ENCODE data around the gene RAB33A. TPM values are rescaled to one million over a fixed set of nuclear protein-coding genes. Genes with fewer than 3 reads are reported as not detected.

The RAB33A gene
- total RNA-seq (2014; rRNA removed; shearing (Covaris generic)) = 0.32 and 0.75 TPM in 2 replicates

- no peaks in the 10 kb centered on the region for H3K27me3 ChIP-seq (replicated peaks)
- peak within 1 kb of the TSS; percentile 71; the same call in 1 of the 2 replicates for H3K27ac ChIP-seq
- no peaks in the 10 kb centered on the region for H3K9me3 ChIP-seq (replicated peaks)
- no peaks in the 10 kb centered on the region for H3K36me3 ChIP-seq
- peaks cover 39% of the 10 kb centered on the region for H3K4me1 ChIP-seq (replicated peaks)
- peak within 1 kb of the TSS; percentile 33 for H3K4me3 ChIP-seq
- no peak for DNase-seq (ENCODE audit: low read depth in 1 of 2, low spot score in 2 of 2)
These were observed at the start of gene RAB33A for GRCh38 chrX:130171446-130172126. Gene RAB33A, plus strand, starts transcription at chrX:130171962. Its CDS starts 101 bp downstream, at chrX:130172063.

GRCh38 chrX:130124577-130124976, 47.2 kb upstream of the RAB33A start:
- no peak overlapping the region for H3K4me3 ChIP-seq
- 0 out of 2 replicates have a peak, but pooled peaks cover 3% of the 10 kb centered on the region for H3K36me3 ChIP-seq
- no peaks in the 10 kb centered on the region for H3K27me3 ChIP-seq (replicated peaks)
- peaks cover 19% of the 10 kb centered on the region for H3K4me1 ChIP-seq (replicated peaks)
- H3K9me3 ChIP-seq (replicated peaks) = no peaks in the 10 kb centered on the region
- no peak overlapping the region for H3K27ac ChIP-seq
- no peak for DNase-seq (ENCODE audit: low read depth in 1 of 2, low spot score in 2 of 2)

GRCh38 chrX:130125091-130125874, 46.5 kb upstream of the RAB33A start:
- no peak for DNase-seq (ENCODE audit: low read depth in 1 of 2, low spot score in 2 of 2)
- no peak overlapping the region for H3K27ac ChIP-seq
- H3K27me3 ChIP-seq (replicated peaks) = no peaks in the 10 kb centered on the region

GRCh38 chrX:130130990-130131389, 40.8 kb upstream of the RAB33A start:
- H3K27ac ChIP-seq = no peak overlapping the region
- H3K36me3 ChIP-seq = peaks cover 9% of the 10 kb centered on the region; the same call in 1 of the 2 replicates
- no peaks in the 10 kb centered on the region for H3K9me3 ChIP-seq (replicated peaks)
- H3K27me3 ChIP-seq (replicated peaks) = no peaks in the 10 kb centered on the region
- no peak for DNase-seq (ENCODE audit: low read depth in 1 of 2, low spot score in 2 of 2)
- H3K4me3 ChIP-seq = no peak overlapping the region
- no peaks in the 10 kb centered on the region for H3K4me1 ChIP-seq (replicated peaks)

More at GRCh38 chrX:130125091-130125874, 46.5 kb upstream of the RAB33A start:
- H3K4me3 ChIP-seq = no peak overlapping the region
- H3K4me1 ChIP-seq (replicated peaks) = peaks cover 12% of the 10 kb centered on the region
- H3K9me3 ChIP-seq (replicated peaks) = no peaks in the 10 kb centered on the region
- 0 out of 2 replicates have a peak, but pooled peaks cover 3% of the 10 kb centered on the region for H3K36me3 ChIP-seq

GRCh38 chrX:130136496-130136895, 35.3 kb upstream of the RAB33A start:
- DNase-seq (ENCODE audit: low read depth in 1 of 2, low spot score in 2 of 2) = no peak
- no peak overlapping the region for H3K4me3 ChIP-seq
- H3K4me1 ChIP-seq (replicated peaks) = no peaks in the 10 kb centered on the region
- no peaks in the 10 kb centered on the region for H3K9me3 ChIP-seq (replicated peaks)
- peaks cover 12% of the 10 kb centered on the region for H3K36me3 ChIP-seq
- no peaks in the 10 kb centered on the region for H3K27me3 ChIP-seq (replicated peaks)
- no peak overlapping the region for H3K27ac ChIP-seq

GRCh38 chrX:130136961-130137360, 34.8 kb upstream of the RAB33A start:
- Histone ChIP-seq H3K4me1 (replicated peaks) (no peaks in the 10 kb centered on the region), H3K9me3 (replicated peaks) (no peaks in the 10 kb centered on the region), H3K27me3 (replicated peaks) (no peaks in the 10 kb centered on the region), H3K4me3 (no peak overlapping the region), H3K27ac (no peak overlapping the region), H3K36me3 (peaks cover 11% of the 10 kb centered on the region)
- no peak for DNase-seq (ENCODE audit: low read depth in 1 of 2, low spot score in 2 of 2)

GRCh38 chrX:130139474-130140201, 32.1 kb upstream of the RAB33A start:
- Histone ChIP-seq H3K27ac (no peak overlapping the region), H3K9me3 (replicated peaks) (no peaks in the 10 kb centered on the region), H3K36me3 (peaks cover 10% of the 10 kb centered on the region), H3K4me3 (no peak overlapping the region), H3K4me1 (replicated peaks) (no peaks in the 10 kb centered on the region), H3K27me3 (replicated peaks) (no peaks in the 10 kb centered on the region)
- no peak for DNase-seq (ENCODE audit: low read depth in 1 of 2, low spot score in 2 of 2)

- DNase-seq (ENCODE audit: low read depth in 1 of 2, low spot score in 2 of 2) = no peak
- no peak overlapping the region for H3K27ac ChIP-seq
- H3K27me3 ChIP-seq (replicated peaks) = no peaks in the 10 kb centered on the region
- no peak overlapping the region for H3K4me3 ChIP-seq
- no peaks in the 10 kb centered on the region for H3K9me3 ChIP-seq (replicated peaks)
- peaks cover 16% of the 10 kb centered on the region for H3K36me3 ChIP-seq
- H3K4me1 ChIP-seq (replicated peaks) = no peaks in the 10 kb centered on the region
These were observed 27.3 kb upstream of the RAB33A start for GRCh38 chrX:130144509-130144908.

- no peaks in the 10 kb centered on the region for H3K27me3 ChIP-seq (replicated peaks)
- no peaks in the 10 kb centered on the region for H3K4me1 ChIP-seq (replicated peaks)
- H3K4me3 ChIP-seq = no peak overlapping the region
- H3K9me3 ChIP-seq (replicated peaks) = no peaks in the 10 kb centered on the region
- no peak for DNase-seq (ENCODE audit: low read depth in 1 of 2, low spot score in 2 of 2)
- H3K27ac ChIP-seq = no peak overlapping the region
- H3K36me3 ChIP-seq = peaks cover 13% of the 10 kb centered on the region
These were observed 26.6 kb upstream of the RAB33A start for GRCh38 chrX:130145123-130145522.

- Histone ChIP-seq H3K4me3 (no peak overlapping the region), H3K9me3 (replicated peaks) (no peaks in the 10 kb centered on the region), H3K4me1 (replicated peaks) (no peaks in the 10 kb centered on the region), H3K27ac (no peak overlapping the region), H3K27me3 (replicated peaks) (no peaks in the 10 kb centered on the region), H3K36me3 (peaks cover 10% of the 10 kb centered on the region)
- no peak for DNase-seq (ENCODE audit: low read depth in 1 of 2, low spot score in 2 of 2)
These were observed 24.1 kb upstream of the RAB33A start for GRCh38 chrX:130147631-130148030.

GRCh38 chrX:130155564-130155963, 16.2 kb upstream of the RAB33A start:
- Histone ChIP-seq H3K27me3 (replicated peaks) (no peaks in the 10 kb centered on the region), H3K9me3 (replicated peaks) (no peaks in the 10 kb centered on the region), H3K27ac (no peak overlapping the region), H3K36me3 (no peaks in the 10 kb centered on the region; the same call in 1 of the 2 replicates), H3K4me1 (replicated peaks) (no peaks in the 10 kb centered on the region), H3K4me3 (no peak overlapping the region)
- DNase-seq (ENCODE audit: low read depth in 1 of 2, low spot score in 2 of 2) = no peak

GRCh38 chrX:130158311-130158710, 13.5 kb upstream of the RAB33A start:
- no peaks in the 10 kb centered on the region; the same call in 1 of the 2 replicates for H3K36me3 ChIP-seq
- DNase-seq (ENCODE audit: low read depth in 1 of 2, low spot score in 2 of 2) = no peak
- no peaks in the 10 kb centered on the region for H3K9me3 ChIP-seq (replicated peaks)
- no peak overlapping the region for H3K27ac ChIP-seq
- H3K4me3 ChIP-seq = no peak overlapping the region
- no peaks in the 10 kb centered on the region for H3K4me1 ChIP-seq (replicated peaks)
- no peaks in the 10 kb centered on the region for H3K27me3 ChIP-seq (replicated peaks)

- Histone ChIP-seq H3K36me3 (no peaks in the 10 kb centered on the region; the same call in 1 of the 2 replicates), H3K4me1 (replicated peaks) (peaks cover 6% of the 10 kb centered on the region), H3K4me3 (no peak overlapping the region), H3K27ac (no peak overlapping the region), H3K9me3 (replicated peaks) (no peaks in the 10 kb centered on the region), H3K27me3 (replicated peaks) (no peaks in the 10 kb centered on the region)
- no peak for DNase-seq (ENCODE audit: low read depth in 1 of 2, low spot score in 2 of 2)
These were observed 12.0 kb upstream of the RAB33A start for GRCh38 chrX:130159776-130160175.
